Dendritic cell treated with granulocyte-macrophage colony-stimulating factor and Interleukin-4, amounts not matched to agents 40 ng/mL and 50 ng/mL, for 4 days (primary cell): Measurements from ENCODE around the gene ERP44.
"Not testable (repeated sequence)": the region's sequence is repeated elsewhere in the genome, so short reads cannot be mapped to it uniquely, and the experiment has no call there.

Experiments used
- H3K27ac Mint-ChIP-seq: one replicate; pipeline ENCODE4 v1.8.0; 2022; ENCODE audit warnings: mild to moderate bottlenecking, mixed read lengths
- H3K27me3 Mint-ChIP-seq: one replicate; pipeline ENCODE4 v1.8.0; 2022; ENCODE audit warnings: mild to moderate bottlenecking, mixed read lengths
- H3K36me3 Mint-ChIP-seq: one replicate; pipeline ENCODE4 v1.8.0; 2022; ENCODE audit warnings: low read depth, mixed read lengths
- H3K4me1 Mint-ChIP-seq: one replicate; pipeline ENCODE4 v1.8.0; 2022; ENCODE audit warnings: low read depth, mixed read lengths
- H3K4me3 Mint-ChIP-seq: one replicate; pipeline ENCODE4 v1.8.0; 2022; ENCODE audit warnings: mild to moderate bottlenecking, moderate library complexity, mixed read lengths
- H3K9me3 Mint-ChIP-seq: one replicate; pipeline ENCODE4 v1.8.0; 2022; ENCODE audit warnings: mixed read lengths
- intact Hi-C: fragments of 100-400 bp; cut with micrococcal nuclease; formaldehyde crosslinking; loops from one replicate; pipeline ENCODE4 v1.15.0; 2022

The ERP44 gene

DNA sequence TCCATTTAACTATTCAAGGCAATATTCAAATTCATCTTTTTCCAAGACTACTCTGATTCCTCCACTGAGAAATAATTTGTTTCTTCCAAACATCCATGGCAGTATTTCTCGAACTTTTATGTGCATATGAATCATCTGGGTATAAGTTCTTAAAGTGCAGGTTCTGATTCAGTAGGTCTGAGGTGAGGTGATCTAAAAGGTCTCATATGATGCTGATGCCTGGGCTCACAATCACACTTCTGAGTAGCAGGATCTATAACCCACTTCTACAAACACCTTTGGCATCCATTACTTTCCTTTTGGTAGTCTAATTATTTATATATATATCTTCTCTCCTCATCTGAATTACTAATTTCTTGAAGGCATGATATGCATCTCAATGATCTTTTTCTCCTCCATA, 7.2 kb downstream of the ERP44 start:
- H3K4me1 Mint-ChIP-seq: peaks cover 27% of the 10 kb centered on the region
- no peaks in the 10 kb centered on the region for H3K36me3 Mint-ChIP-seq
- H3K27ac Mint-ChIP-seq: no peak overlapping the region
- H3K27me3 Mint-ChIP-seq: no peaks in the 10 kb centered on the region
- H3K9me3 Mint-ChIP-seq: no peaks in the 10 kb centered on the region
- intact Hi-C loops: loop anchor here (10.0 kb wide), 2 partner anchors 263 to 277 kb away; partner anchors contain the start of gene TEX10
- no peak overlapping the region for H3K4me3 Mint-ChIP-seq

DNA sequence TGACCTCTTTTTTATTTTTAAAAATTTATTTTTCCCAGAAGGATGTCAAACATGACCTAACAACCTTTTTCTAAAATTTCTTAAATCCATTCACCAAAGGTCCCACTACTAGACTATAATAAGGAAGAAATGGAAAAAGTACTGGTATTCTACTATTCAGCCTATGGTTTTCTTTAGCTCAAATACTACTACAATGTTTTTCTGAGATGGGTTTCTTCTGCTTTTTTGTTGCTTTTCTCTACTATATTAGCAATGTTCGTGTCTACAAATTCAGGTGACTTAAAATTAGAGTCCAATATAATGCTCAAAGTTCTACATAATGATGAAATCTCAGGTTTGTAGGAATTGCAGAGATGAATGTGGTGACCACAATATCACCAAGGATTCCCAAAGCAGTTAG, 7.9 kb downstream of the ERP44 start:
- peaks cover 30% of the 10 kb centered on the region for H3K4me1 Mint-ChIP-seq
- H3K4me3 Mint-ChIP-seq: no peak overlapping the region
- no peaks in the 10 kb centered on the region for H3K36me3 Mint-ChIP-seq
- H3K27ac Mint-ChIP-seq: no peak overlapping the region
- H3K27me3 Mint-ChIP-seq: no peaks in the 10 kb centered on the region
- H3K9me3 Mint-ChIP-seq: no peaks in the 10 kb centered on the region
- intact Hi-C loops: loop anchor here (10.0 kb wide), 2 partner anchors 264 to 276 kb away; partner anchors contain the start of gene TEX10

DNA sequence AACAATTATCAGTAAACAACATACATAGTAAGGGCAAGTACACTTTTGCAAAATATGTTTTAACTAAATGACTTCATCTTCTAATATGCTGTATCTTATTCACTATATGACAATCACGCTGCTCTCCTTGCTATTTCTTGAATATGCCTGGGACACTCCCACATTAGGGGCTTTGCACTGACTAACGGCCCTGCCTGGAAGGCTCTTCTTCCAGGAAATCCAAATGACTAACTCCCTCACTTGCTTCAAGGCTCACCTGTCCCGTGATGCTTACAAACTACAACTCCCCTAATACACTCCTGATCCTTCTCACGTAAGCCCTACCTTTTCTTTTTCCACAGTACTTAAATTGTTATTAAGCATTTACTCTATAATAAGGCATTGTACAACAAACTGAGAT, 10.6 kb downstream of the ERP44 start:
- no peaks in the 10 kb centered on the region for H3K9me3 Mint-ChIP-seq
- peaks cover 38% of the 10 kb centered on the region for H3K4me1 Mint-ChIP-seq
- no peak overlapping the region for H3K27ac Mint-ChIP-seq
- H3K27me3 Mint-ChIP-seq: no peaks in the 10 kb centered on the region
- intact Hi-C loops: loop anchor here (10.0 kb wide), 1 partner anchor 53 kb away; no protein-coding TSS in a partner anchor
- H3K36me3 Mint-ChIP-seq: no peaks in the 10 kb centered on the region
- H3K4me3 Mint-ChIP-seq: no peak overlapping the region

DNA sequence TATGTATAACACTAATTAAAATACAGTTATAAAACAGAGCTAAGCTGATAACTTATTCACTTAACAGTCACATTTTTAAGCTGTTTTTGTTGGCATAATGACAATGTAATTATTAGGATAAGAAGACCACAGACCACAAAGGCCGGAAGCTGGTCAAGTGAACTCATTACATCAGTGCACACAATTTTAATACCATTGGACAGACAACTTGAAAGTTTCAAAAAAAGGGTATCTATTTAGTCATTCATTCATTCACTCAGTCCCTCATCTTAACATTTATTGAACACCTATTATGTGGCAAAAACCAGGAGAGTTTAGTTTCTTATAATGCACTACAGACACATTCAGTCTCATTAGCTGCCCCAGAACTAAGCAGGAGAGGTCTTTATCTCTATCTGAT, 11.6 kb downstream of the ERP44 start:
- no peaks in the 10 kb centered on the region for H3K9me3 Mint-ChIP-seq

DNA sequence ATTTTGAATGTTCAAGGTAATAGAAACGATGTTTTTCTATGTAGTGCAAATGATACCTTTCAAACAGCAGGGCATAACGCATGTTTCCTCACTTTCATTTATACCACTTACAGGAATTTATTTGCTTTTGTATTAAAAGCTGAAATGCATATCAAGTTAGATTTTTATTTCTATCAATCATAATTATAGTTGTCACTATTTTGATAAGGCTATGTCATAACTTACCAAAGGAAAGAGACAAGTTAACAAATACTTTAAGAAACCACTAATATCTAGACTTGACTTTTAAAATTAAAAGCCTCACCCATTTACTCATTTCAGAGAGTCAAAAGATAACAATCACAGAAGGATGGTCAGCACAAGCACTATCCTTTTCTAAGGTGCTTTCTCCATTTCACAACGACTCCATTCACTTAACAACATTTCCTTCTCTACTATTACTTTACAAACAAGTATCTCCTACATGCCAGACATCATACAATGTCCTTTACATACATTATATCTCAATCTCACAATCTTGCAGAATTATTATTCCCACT, 12.6 kb downstream of the ERP44 start:
- no peak overlapping the region for H3K27ac Mint-ChIP-seq
- no peaks in the 10 kb centered on the region for H3K9me3 Mint-ChIP-seq
- no peak overlapping the region for H3K4me3 Mint-ChIP-seq
- intact Hi-C loops: loop anchor here (10.0 kb wide), 1 partner anchor 51 kb away; no protein-coding TSS in a partner anchor
- H3K4me1 Mint-ChIP-seq: peaks cover 53% of the 10 kb centered on the region
- no peaks in the 10 kb centered on the region for H3K27me3 Mint-ChIP-seq
- H3K36me3 Mint-ChIP-seq: no peaks in the 10 kb centered on the region

More for the DNA sequence above, 11.6 kb downstream of the ERP44 start:
- peaks cover 47% of the 10 kb centered on the region for H3K4me1 Mint-ChIP-seq
- no peak overlapping the region for H3K27ac Mint-ChIP-seq
- no peak overlapping the region for H3K4me3 Mint-ChIP-seq
- H3K36me3 Mint-ChIP-seq: no peaks in the 10 kb centered on the region
- no peaks in the 10 kb centered on the region for H3K27me3 Mint-ChIP-seq
- intact Hi-C loops: loop anchor here (10.0 kb wide), 1 partner anchor 52 kb away; no protein-coding TSS in a partner anchor

DNA sequence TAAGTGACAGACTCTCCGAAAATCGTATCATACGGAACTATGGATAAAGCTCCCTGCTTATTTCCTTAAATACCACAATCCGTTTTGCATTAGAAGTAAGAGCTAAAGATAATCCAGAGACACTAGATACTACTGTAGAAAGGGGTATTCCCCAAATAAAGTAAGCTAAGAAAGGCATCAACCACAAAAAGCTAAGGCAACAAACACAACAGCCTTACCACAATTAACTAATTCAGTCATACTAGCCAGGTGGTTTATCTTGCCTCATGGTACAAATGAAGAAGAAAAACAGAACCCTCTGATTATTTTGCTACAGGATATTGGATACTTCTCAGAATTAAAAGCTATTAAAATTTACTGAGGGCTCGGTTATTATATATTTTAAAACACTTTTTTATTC, 14.1 kb downstream of the ERP44 start:
- intact Hi-C loops: loop anchor here (10.0 kb wide), 1 partner anchor 50 kb away; no protein-coding TSS in a partner anchor
- no peaks in the 10 kb centered on the region for H3K9me3 Mint-ChIP-seq
- peaks cover 61% of the 10 kb centered on the region for H3K4me1 Mint-ChIP-seq
- no peaks in the 10 kb centered on the region for H3K36me3 Mint-ChIP-seq
- no peaks in the 10 kb centered on the region for H3K27me3 Mint-ChIP-seq
- no peak overlapping the region for H3K4me3 Mint-ChIP-seq
- no peak overlapping the region for H3K27ac Mint-ChIP-seq

DNA sequence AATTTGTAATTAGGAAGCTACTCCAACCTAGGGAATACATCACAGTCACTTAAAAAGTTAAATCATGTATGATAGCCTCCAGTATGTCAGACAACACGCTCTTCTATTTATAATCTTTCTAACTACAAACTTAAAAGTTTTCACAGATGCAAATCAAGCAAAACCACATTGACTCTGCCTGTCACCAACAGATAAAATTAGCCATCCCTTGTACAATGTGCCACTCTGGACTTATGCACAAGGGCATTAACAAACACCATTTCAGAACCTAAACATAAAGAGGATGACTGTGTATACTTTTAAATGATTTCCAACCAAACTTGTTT, 14.7 kb downstream of the ERP44 start:
- Mint-ChIP-seq H3K27me3 (no peaks in the 10 kb centered on the region), H3K4me3 (no peak overlapping the region), H3K36me3 (no peaks in the 10 kb centered on the region), H3K4me1 (peaks cover 63% of the 10 kb centered on the region), H3K9me3 (no peaks in the 10 kb centered on the region), H3K27ac (no peak overlapping the region)
- intact Hi-C loops: loop anchor here (10.0 kb wide), 1 partner anchor 49 kb away; no protein-coding TSS in a partner anchor

DNA sequence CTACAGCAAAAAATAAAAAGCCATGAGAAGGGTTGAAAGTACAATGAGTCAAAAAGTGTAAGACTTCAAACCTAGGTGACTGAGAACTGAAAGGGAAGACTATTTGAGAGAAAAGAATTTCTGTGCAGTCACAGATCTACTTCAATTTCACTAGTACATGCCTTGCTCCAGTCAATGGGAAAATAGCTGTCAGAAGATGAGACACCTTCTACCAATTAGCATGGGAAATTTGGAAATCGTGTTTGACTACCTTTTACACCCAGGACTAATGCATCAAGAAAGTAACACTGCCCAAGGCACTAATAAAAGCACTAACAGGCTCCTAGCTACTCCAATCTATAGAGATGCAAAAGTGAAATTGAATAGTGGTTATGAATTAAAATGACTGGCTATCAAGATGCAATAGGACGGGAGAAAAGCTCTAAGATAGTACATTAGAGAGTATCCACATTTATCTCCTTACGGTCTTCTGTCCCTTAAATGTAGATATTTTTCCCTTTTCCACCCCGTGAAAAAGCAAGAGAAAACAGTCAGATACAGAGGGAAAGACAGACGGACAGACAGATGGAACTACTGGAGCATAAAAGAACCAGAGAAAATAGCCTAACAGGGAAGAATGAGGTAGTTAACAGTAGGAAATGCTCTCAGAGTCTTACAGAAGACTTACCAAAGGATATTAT, 15.2 kb downstream of the ERP44 start:
- intact Hi-C loops: loop anchor here (10.0 kb wide), 1 partner anchor 49 kb away; no protein-coding TSS in a partner anchor
- H3K4me3 Mint-ChIP-seq: no peak overlapping the region
- H3K36me3 Mint-ChIP-seq: no peaks in the 10 kb centered on the region
- H3K27ac Mint-ChIP-seq: no peak overlapping the region
- H3K9me3 Mint-ChIP-seq: no peaks in the 10 kb centered on the region
- H3K4me1 Mint-ChIP-seq: peaks cover 63% of the 10 kb centered on the region
- H3K27me3 Mint-ChIP-seq: no peaks in the 10 kb centered on the region

DNA sequence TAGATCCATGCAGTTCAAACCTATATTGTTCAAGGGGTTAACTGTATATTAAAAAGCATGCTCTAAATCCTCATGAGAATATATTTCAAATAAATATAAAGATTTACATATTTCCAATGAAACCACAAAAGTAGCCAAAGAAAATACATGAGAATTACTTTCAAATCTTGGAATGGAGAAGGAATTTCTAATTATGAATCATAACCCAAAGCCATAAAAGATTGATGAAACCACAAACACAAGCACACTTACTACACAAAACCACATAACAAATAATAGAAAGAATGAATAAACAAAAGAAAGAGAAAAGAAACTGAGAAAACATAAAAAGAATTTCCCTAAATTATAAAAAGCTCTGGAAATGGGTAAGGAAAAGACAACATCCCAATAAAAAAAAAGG, 16.0 kb downstream of the ERP44 start:
- Mint-ChIP-seq H3K27ac (no peak overlapping the region), H3K4me1 (peaks cover 58% of the 10 kb centered on the region)

DNA sequence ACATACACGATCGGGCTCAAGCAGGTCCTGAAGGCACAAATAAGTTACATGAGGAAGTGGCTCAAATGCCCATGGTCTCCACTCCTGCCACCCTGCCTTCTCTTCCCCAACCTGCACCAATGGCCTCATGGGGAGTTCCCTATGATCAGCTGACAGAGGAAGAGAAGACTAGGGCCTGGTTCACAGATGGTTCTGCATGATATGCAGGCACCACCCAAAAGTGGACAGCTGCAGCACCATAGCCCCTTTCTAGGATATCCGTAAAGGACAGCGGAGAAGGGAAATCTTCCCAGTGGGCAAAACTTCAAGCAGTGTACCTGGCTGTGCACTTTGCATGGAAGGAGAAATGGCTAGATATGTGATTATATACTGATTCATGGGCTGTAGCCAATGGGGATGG, 22.5 kb downstream of the ERP44 start:
- Mint-ChIP-seq H3K4me1 (peaks cover 53% of the 10 kb centered on the region), H3K36me3 (peaks cover 23% of the 10 kb centered on the region)
- H3K27me3 Mint-ChIP-seq, intact Hi-C loops, H3K9me3 Mint-ChIP-seq, H3K4me3 Mint-ChIP-seq, H3K27ac Mint-ChIP-seq: not testable (repeated sequence)

More for the DNA sequence above, 16.0 kb downstream of the ERP44 start:
- Mint-ChIP-seq H3K36me3 (peaks cover 6% of the 10 kb centered on the region), H3K9me3 (no peaks in the 10 kb centered on the region), H3K27me3 (no peaks in the 10 kb centered on the region), H3K4me3 (no peak overlapping the region)
- intact Hi-C loops: loop anchor here (10.0 kb wide), 1 partner anchor 48 kb away; no protein-coding TSS in a partner anchor

DNA sequence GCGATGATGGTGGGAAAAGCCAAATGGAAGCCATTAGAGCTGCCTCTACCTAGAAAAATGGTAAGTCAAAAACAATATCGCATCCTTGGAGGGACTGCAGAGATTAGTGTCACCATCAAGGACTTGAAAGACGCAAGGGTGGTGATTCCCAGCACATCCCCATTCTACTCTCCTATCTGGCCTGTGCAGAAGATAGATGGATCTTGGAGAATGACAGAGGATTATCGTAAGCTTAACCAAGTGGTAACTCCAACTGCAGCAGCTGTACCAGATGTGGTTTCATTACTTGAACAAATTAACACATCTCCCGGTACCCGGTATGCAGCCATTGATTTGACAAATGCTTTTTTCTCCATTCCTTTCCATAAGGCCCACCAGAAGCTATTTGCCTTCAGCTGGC, 23.8 kb downstream of the ERP44 start:
- Mint-ChIP-seq H3K27me3 (no peaks in the 10 kb centered on the region), H3K27ac (no peak overlapping the region), H3K4me1 (peaks cover 45% of the 10 kb centered on the region), H3K9me3 (no peaks in the 10 kb centered on the region), H3K36me3 (peaks cover 23% of the 10 kb centered on the region), H3K4me3 (no peak overlapping the region)
- intact Hi-C loops: no loop called here

DNA sequence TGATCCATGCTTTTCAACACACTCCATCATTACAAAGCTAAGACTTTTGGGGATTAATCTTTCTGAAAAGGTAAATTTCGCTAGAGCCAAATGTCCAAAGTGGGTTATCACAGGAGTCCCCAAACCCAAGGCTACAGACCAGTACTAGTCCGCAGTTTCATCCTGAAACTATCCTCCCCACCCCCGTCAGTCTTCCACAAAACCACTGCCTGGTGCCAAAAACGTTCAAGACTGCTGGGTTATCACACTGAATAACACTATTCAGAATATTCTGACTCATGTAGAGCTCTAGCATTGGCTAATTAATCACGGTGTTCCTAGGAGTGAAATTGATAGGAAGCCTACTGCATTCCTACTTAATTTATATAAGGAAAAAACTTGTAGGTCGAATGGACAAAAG, 24.7 kb downstream of the ERP44 start:
- intact Hi-C loops: no loop called here
- H3K27ac Mint-ChIP-seq: no peak overlapping the region
- H3K4me1 Mint-ChIP-seq: peaks cover 41% of the 10 kb centered on the region
- H3K4me3 Mint-ChIP-seq: no peak overlapping the region
- H3K36me3 Mint-ChIP-seq: peaks cover 26% of the 10 kb centered on the region
- no peaks in the 10 kb centered on the region for H3K9me3 Mint-ChIP-seq
- no peaks in the 10 kb centered on the region for H3K27me3 Mint-ChIP-seq

DNA sequence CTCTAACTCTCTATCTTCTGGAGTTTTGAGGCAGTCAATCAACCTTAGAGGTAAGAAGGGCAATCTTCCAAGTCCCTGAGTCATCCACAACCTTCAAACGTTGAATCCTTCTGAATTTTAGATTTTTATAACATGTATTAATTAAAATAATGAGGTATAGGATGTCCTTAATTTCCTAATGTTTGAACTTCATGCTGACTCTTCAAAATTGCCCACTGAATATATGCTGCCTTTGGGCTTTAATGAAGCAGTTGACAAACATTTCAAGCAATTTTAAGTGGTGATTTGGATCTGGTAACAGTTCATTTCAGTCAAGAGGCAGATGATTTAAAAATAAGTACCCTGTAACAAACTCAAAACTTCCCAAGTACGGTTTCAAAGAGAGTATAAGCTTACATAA, 26.0 kb downstream of the ERP44 start:
- intact Hi-C loops: no loop called here
- Mint-ChIP-seq H3K4me3 (no peak overlapping the region), H3K4me1 (peaks cover 35% of the 10 kb centered on the region), H3K9me3 (no peaks in the 10 kb centered on the region), H3K27ac (peak overlapping the region; percentile 13), H3K36me3 (peaks cover 24% of the 10 kb centered on the region), H3K27me3 (no peaks in the 10 kb centered on the region)

DNA sequence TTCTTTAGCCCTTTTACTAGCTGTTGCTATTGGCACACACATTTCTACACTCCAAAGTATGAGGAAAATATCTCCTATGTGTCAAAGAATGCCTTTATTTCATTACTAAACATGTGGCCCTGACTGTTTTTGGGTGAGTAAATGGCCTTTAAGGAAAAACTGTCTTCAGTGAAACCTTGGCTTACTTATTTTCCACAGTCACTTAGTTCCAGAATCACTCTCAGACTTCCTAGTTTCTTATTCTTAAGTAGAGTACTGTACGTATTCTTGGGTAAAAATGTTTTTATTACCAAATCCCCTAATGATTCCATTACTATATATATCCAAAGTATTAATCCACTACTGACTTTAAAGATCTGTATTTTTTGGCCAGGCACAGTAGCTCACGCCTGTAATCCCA, 27.5 kb downstream of the ERP44 start:
- intact Hi-C loops: no loop called here
- peaks cover 37% of the 10 kb centered on the region for H3K4me1 Mint-ChIP-seq
- no peaks in the 10 kb centered on the region for H3K27me3 Mint-ChIP-seq
- no peaks in the 10 kb centered on the region for H3K9me3 Mint-ChIP-seq
- H3K27ac Mint-ChIP-seq: no peak overlapping the region
- no peak overlapping the region for H3K4me3 Mint-ChIP-seq
- H3K36me3 Mint-ChIP-seq: peaks cover 20% of the 10 kb centered on the region
